GM18520 (cell line): Measurements from ENCODE around the gene PDIA5.
"Not testable (repeated sequence)": the region's sequence is repeated elsewhere in the genome, so short reads cannot be mapped to it uniquely, and the experiment has no call there.

Source experiments
- ATAC-seq: cut with Tn5 transposase; IDR thresholded peaks from one replicate; pipeline ENCODE4 v1.9.1; 2021; ENCODE audit not compliant: unreplicated experiment

PDIA5 gene

GRCh38 chr3:123112232-123112631, 45.4 kb downstream of the PDIA5 start:
- ATAC-seq = no peak

GRCh38 chr3:123112656-123113055, 45.8 kb downstream of the PDIA5 start:
- not testable (repeated sequence) for ATAC-seq

GRCh38 chr3:123113889-123114450, 47.1 kb downstream of the PDIA5 start:
- ATAC-seq = no peak

GRCh38 chr3:123116116-123116515, 49.3 kb downstream of the PDIA5 start:
- ATAC-seq = no peak

- no peak for ATAC-seq
Measured at GRCh38 chr3:123119388-123119787, 52.6 kb downstream of the PDIA5 start.

GRCh38 chr3:123119802-123120201, 53.0 kb downstream of the PDIA5 start:
- ATAC-seq = no peak

GRCh38 chr3:123120573-123120972, 53.7 kb downstream of the PDIA5 start:
- no peak for ATAC-seq

- no peak for ATAC-seq
Measured at GRCh38 chr3:123122057-123122456, 55.2 kb downstream of the PDIA5 start.

GRCh38 chr3:123122525-123123315, 55.9 kb downstream of the PDIA5 start:
- no peak for ATAC-seq

- ATAC-seq = no peak
Measured at GRCh38 chr3:123123716-123124616, 57.1 kb downstream of the PDIA5 start.

- ATAC-seq = no peak
Measured at GRCh38 chr3:123124971-123125370, 58.1 kb downstream of the PDIA5 start.

- no peak for ATAC-seq
Measured at GRCh38 chr3:123126031-123126430, 59.2 kb downstream of the PDIA5 start.

- ATAC-seq = no peak
Measured at GRCh38 chr3:123126653-123127052, 59.8 kb downstream of the PDIA5 start.

- no peak for ATAC-seq
Measured at GRCh38 chr3:123129092-123129491, 62.3 kb downstream of the PDIA5 start.

GRCh38 chr3:123129532-123129931, 62.7 kb downstream of the PDIA5 start:
- no peak for ATAC-seq

GRCh38 chr3:123130079-123130750, 63.4 kb downstream of the PDIA5 start:
- no peak for ATAC-seq

- no peak for ATAC-seq
Measured at GRCh38 chr3:123134671-123135070, 67.8 kb downstream of the PDIA5 start.

GRCh38 chr3:123137001-123137400, 70.2 kb downstream of the PDIA5 start:
- no peak for ATAC-seq

- ATAC-seq = no peak
Measured at GRCh38 chr3:123138839-123139444, 72.1 kb downstream of the PDIA5 start.

GRCh38 chr3:123139522-123139921, 72.7 kb downstream of the PDIA5 start:
- no peak for ATAC-seq

GRCh38 chr3:123140550-123140949, 73.7 kb downstream of the PDIA5 start:
- no peak for ATAC-seq
